GM23248 (cell line): ENCODE measurements around the gene RCAN3. TPM values are rescaled to one million over a fixed set of nuclear protein-coding genes. Genes with fewer than 3 reads are reported as not detected.
"Not testable (repeated sequence)": the region's sequence is repeated elsewhere in the genome, so short reads cannot be mapped to it uniquely, and the experiment has no call there.

Experiments
- DNase-seq: peaks from one replicate; pipeline ENCODE4 v3.0.0-alpha.2; 2015
- H2AFZ ChIP-seq: fragments of 200-600 bp; sonication (generic); 2 replicates; pipeline ENCODE4 v1.6.1; 2016; ENCODE audit warnings: antibody characterized with exemption
- H3F3A ChIP-seq: fragments of 200-600 bp; sonication (generic); 2 replicates; pipeline ENCODE4 v1.6.1; 2016; ENCODE audit warnings: mild to moderate bottlenecking, antibody characterized with exemption, mixed run types; ENCODE audit not compliant: insufficient read depth
- H3K27ac ChIP-seq: fragments of 200-600 bp; sonication (generic); 2 replicates; pipeline ENCODE4 v1.5.1; 2016; ENCODE audit warnings: mild to moderate bottlenecking
- H3K27me3 ChIP-seq: fragments of 200-600 bp; sonication (generic); replicated peaks from 2 replicates; pipeline ENCODE4 v1.6.1; 2016; ENCODE audit warnings: mild to moderate bottlenecking; ENCODE audit not compliant: insufficient read depth
- H3K36me3 ChIP-seq: fragments of 200-600 bp; sonication (generic); 2 replicates; pipeline ENCODE4 v1.6.1; 2016; ENCODE audit warnings: low read depth, mild to moderate bottlenecking
- H3K4me1 ChIP-seq: fragments of 200-600 bp; sonication (generic); 2 replicates; pipeline ENCODE4 v1.6.1; 2016; ENCODE audit warnings: mild to moderate bottlenecking; ENCODE audit not compliant: insufficient read depth
- H3K4me2 ChIP-seq: fragments of 200-600 bp; sonication (generic); one replicate; pipeline ENCODE4 v1.6.1; 2016; ENCODE audit warnings: mild to moderate bottlenecking; ENCODE audit not compliant: unreplicated experiment
- H3K4me3 ChIP-seq: fragments of 200-600 bp; sonication (generic); 2 replicates; pipeline ENCODE4 v1.5.1; 2016; ENCODE audit warnings: mild to moderate bottlenecking
- H3K79me2 ChIP-seq: fragments of 200-600 bp; sonication (generic); 2 replicates; pipeline ENCODE4 v1.6.1; 2016; ENCODE audit warnings: mild to moderate bottlenecking; ENCODE audit not compliant: insufficient read depth
- H3K9ac ChIP-seq: fragments of 200-600 bp; sonication (generic); 2 replicates; pipeline ENCODE4 v1.6.1; 2016; ENCODE audit warnings: mild to moderate bottlenecking
- H3K9me2 ChIP-seq: fragments of 200-600 bp; sonication (generic); 2 replicates; pipeline ENCODE4 v1.6.1; 2016; ENCODE audit warnings: mixed run types, mild to moderate bottlenecking, moderate library complexity; ENCODE audit not compliant: insufficient read depth
- H3K9me3 ChIP-seq: fragments of 200-600 bp; sonication (generic); one replicate; pipeline ENCODE4 v1.6.1; 2017; ENCODE audit warnings: low read depth
- H4K20me1 ChIP-seq: fragments of 200-600 bp; sonication (generic); 2 replicates; pipeline ENCODE4 v1.6.0; 2016; ENCODE audit not compliant: insufficient read depth
- EZH2 ChIP-seq: fragments of 200-600 bp; sonication (generic); IDR thresholded peaks from 2 replicates; pipeline ENCODE4 v1.6.1; 2018; ENCODE audit warnings: antibody characterized with exemption, mild to moderate bottlenecking; ENCODE audit not compliant: insufficient read depth, poor library complexity, severe bottlenecking
- EZH2phosphoT487 ChIP-seq: fragments of 200-600 bp; sonication (generic); IDR thresholded peaks from 2 replicates; pipeline ENCODE4 v1.6.1; 2018; ENCODE audit warnings: antibody characterized with exemption, moderate library complexity, mild to moderate bottlenecking, low read depth; ENCODE audit not compliant: insufficient read depth
- WGBS, 2 experiments: methylation state at CpG; one replicate each; pipeline ENCODE4 v1.1.6; 2015 to 2017; ENCODE audit warnings: low lambda C conversion rate in 2 of 2, low coverage in 1 of 2; ENCODE audit errors: missing lambda C conversion rate in 2 of 2; 5-methylcytosine and 5-hydroxymethylcytosine counted together
- in situ Hi-C: fragments of 300-500 bp; cut with MboI; formaldehyde crosslinking; loops from 2 replicates; pipeline ENCODE4 v1.15.0; 2020
- polyA plus RNA-seq: library from polyadenylated mRNA; unstranded; fragments of >200 nt; fragmentation: Nextera tagmentation; extraction: Ambion mirVana; gene quantifications from 2 replicates; pipeline ENCODE4 v1.2.1, GENCODE V29; 2016
- total RNA-seq: library from RNA; depleted of rRNA; stranded (reverse); fragments of >200 nt; shearing (Covaris generic); gene quantifications from 2 replicates; pipeline ENCODE4 v1.2.3, GENCODE V29; 2014

RCAN3 gene
- total and polyA plus RNA-seq, 2 experiments from 2014 or later = 7.9 to 10.8 TPM

DNA sequence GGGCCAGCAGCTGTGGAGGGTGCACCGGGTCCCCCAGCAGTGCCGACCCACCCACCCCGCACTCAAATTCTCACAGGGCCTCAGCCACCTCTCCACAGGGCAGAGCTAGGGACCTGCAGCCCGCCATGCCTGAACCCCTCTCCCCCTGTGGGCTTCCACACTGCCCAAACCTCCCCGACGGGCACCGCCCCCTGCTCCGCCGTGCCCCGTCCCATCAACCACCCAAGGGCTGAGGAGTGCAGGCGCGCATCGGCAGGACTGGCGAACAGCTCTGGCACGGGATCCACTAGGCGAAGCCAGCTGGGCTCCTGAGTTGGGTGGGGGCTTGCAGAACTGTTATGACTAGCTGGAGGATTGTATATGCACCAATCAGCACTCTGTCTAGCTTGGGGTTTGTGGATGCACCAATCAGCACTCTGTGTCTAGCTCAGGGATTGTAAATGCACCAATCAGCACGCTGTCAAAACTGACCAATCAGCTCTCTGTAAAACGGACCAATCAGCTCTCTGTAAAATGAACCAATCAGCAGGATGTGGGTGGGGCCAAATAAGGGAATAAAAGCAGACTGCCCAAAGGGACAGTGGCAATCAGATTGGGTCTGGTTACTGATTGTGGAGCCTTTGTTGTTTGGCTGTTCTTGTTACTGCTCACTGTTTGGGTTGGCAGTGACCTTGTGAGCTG is 12.4 kb upstream of the RCAN3 start:
- Histone ChIP-seq H3K4me1 (no peaks in the 10 kb centered on the region), H3K79me2 (no peaks in the 10 kb centered on the region), H3K9me3 (no peaks in the 10 kb centered on the region), H3K27ac (no peak overlapping the region), H3F3A (no peaks in the 10 kb centered on the region), H3K9ac (no peak overlapping the region), H3K4me2 (no peak overlapping the region), H4K20me1 (no peaks in the 10 kb centered on the region), H3K9me2 (no peaks in the 10 kb centered on the region), H3K27me3 (no peaks in the 10 kb centered on the region), H3K4me3 (no peak overlapping the region), H2AFZ (no peak overlapping the region), H3K36me3 (no peaks in the 10 kb centered on the region)
- no peak for DNase-seq
- in situ Hi-C loops = no loop called here
- TF ChIP-seq EZH2phosphoT487 (no peak), EZH2 (no peak)
- 91 to 93% methylated on average over 13 to 18 of the region's 18 CpGs for WGBS, 2 experiments

DNA sequence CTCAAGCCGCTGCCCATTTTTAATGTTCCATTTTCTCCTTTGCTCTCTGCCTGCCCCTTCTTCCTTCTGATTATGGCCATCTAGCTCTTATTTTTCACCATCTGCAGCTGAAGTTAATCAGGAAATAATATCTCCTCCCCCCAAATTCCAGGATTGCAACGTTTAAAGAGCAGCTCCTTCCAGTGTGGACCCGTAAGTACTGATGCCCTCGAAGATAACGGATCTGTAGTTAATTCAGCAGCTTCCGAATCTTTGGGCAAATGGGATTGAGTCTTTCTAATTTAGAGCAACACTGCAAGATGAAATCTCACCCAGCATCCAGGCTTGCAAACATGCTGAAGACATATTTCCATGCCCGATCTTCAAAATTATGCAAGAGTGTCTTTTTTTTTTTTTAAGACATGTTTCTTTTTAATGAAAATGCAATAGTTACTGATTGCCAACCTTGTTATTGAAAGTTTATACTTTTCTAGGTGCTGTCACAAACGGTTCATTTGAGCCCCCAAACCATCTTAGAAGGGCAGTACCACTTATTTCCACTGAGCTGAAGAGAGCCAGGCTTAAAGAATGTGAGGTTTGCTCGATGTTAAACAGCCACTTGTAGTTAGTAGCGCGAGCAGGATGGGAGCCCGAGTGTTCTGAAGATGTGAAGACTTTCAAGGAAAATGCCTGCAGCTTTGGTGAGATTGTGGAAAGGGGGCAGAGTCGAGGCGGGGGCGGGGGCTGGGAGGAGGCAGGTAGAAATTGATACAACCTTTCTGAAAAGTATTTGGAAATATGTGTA is 10.9 kb upstream of the RCAN3 start:
- H3K9me3 ChIP-seq = no peaks in the 10 kb centered on the region
- peak overlapping the region; percentile 46 for H3K4me3 ChIP-seq
- in situ Hi-C loops = no loop called here
- H3K27ac ChIP-seq = no peak overlapping the region
- H4K20me1 ChIP-seq = no peaks in the 10 kb centered on the region
- H3F3A ChIP-seq = no peaks in the 10 kb centered on the region
- no peak for TF ChIP-seq EZH2phosphoT487
- 8 to 11% methylated on average over 15 of the region's 15 CpGs for WGBS, 2 experiments
- H3K4me1 ChIP-seq = no peaks in the 10 kb centered on the region
- peak overlapping the region; percentile 67 for H3K4me2 ChIP-seq
- peak; percentile 46 for DNase-seq
- H3K9me2 ChIP-seq = no peaks in the 10 kb centered on the region
- peak overlapping the region; percentile 48 for H2AFZ ChIP-seq
- no peaks in the 10 kb centered on the region for H3K36me3 ChIP-seq
- H3K79me2 ChIP-seq = no peaks in the 10 kb centered on the region
- H3K27me3 ChIP-seq = no peaks in the 10 kb centered on the region
- no peak overlapping the region for H3K9ac ChIP-seq

DNA sequence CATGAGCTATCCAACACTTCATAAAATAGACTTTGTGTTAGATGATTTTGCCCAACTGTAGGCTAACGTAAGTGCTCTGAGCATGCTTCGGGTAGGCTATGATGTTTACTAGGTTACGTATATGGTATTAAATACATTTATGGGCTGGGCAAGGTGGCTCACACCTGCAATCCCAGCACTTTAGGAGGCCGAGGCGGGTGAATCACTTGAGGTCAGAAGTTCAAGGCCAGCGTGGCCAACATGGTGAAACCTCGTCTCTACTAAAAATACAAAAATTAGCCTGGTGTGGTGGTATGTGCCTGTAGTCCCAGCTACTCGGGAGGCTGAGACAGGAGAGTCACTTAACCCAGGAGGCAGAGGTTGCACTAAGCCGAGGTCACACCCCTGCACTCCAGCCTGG is 9.7 kb upstream of the RCAN3 start:
- H3K9me2 ChIP-seq, H3K9me3 ChIP-seq, DNase-seq, H3K27ac ChIP-seq, H3F3A ChIP-seq, H2AFZ ChIP-seq, H3K79me2 ChIP-seq, H4K20me1 ChIP-seq, H3K36me3 ChIP-seq, H3K4me3 ChIP-seq, in situ Hi-C loops, H3K27me3 ChIP-seq, H3K9ac ChIP-seq, H3K4me2 ChIP-seq, H3K4me1 ChIP-seq: not testable (repeated sequence)
- WGBS, 2 experiments = 91% methylated on average over 9 of the region's 9 CpGs

DNA sequence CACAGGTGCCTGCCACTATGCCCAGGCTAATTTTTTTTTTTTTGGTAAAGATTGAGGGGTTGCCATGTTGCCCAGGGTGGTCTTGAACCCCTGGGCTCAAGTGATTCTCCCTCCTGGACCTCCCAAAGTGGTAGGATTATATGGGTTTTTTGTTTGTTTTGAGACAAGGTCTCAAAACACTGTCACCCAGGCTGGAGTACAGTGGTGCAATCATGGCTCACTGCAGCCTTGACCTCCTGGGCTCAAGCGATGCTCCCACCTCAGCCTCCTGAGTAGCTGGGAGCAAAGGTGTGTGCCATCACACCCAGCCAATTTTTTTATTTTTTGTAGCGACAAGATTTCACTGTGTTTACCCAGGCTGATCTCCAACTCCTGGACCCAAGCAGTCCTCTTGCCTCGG is 8.9 kb upstream of the RCAN3 start:
- no peak overlapping the region for H3K9ac ChIP-seq
- no peaks in the 10 kb centered on the region for H3F3A ChIP-seq
- no peak for DNase-seq
- H3K27me3 ChIP-seq = no peaks in the 10 kb centered on the region
- H4K20me1 ChIP-seq = no peaks in the 10 kb centered on the region
- TF ChIP-seq EZH2phosphoT487 = no peak
- TF ChIP-seq EZH2 = no peak
- H3K9me2 ChIP-seq = no peaks in the 10 kb centered on the region
- no peak overlapping the region for H3K27ac ChIP-seq
- in situ Hi-C loops = no loop called here
- H3K9me3 ChIP-seq = no peaks in the 10 kb centered on the region
- no peak overlapping the region for H2AFZ ChIP-seq
- H3K4me1 ChIP-seq = no peaks in the 10 kb centered on the region
- no peaks in the 10 kb centered on the region for H3K36me3 ChIP-seq
- no peak overlapping the region for H3K4me3 ChIP-seq
- WGBS, 2 experiments = 93 to 96% methylated on average over 3 of the region's 3 CpGs
- no peaks in the 10 kb centered on the region for H3K79me2 ChIP-seq
- H3K4me2 ChIP-seq = no peak overlapping the region
